Sigmoid colon (tissue), 7 donors: ENCODE results near the gene SOWAHA. TPM values are rescaled to one million over a fixed set of nuclear protein-coding genes. Genes with fewer than 3 reads are reported as not detected.

Experiments used
- DNase-seq: peaks from one replicate; pipeline ENCODE4 v3.0.0-alpha.2; 2019
- H3K27ac ChIP-seq, 4 donors: fragments of 200-600 bp; sonication (generic); one replicate each; pipeline ENCODE4 v1.5.1; 2016 to 2019; ENCODE audit warnings: mild to moderate bottlenecking in 1 of 4
- H3K27me3 ChIP-seq, 3 donors: fragments of 200-600 bp; sonication (generic); one replicate each; pipeline ENCODE4 v1.5.1; 2019; ENCODE audit warnings: mild to moderate bottlenecking in 1 of 3
- H3K36me3 ChIP-seq, 4 donors: fragments of 200-600 bp; sonication (generic); one replicate each; pipeline ENCODE4 v1.5.1; 2016 to 2019
- H3K4me1 ChIP-seq, 4 donors: fragments of 200-600 bp; sonication (generic); one replicate each; pipeline ENCODE4 v1.5.1; 2017 to 2019
- H3K4me3 ChIP-seq, 4 donors: fragments of 200-600 bp; sonication (generic); one replicate each; pipeline ENCODE4 v1.5.1; 2017 to 2019; ENCODE audit warnings: mild to moderate bottlenecking in 2 of 4, moderate library complexity in 1 of 4
- H3K9me3 ChIP-seq, 4 donors: fragments of 200-600 bp in 3 of 4; sonication (generic) in 3 of 4; one replicate each; pipeline versions ENCODE4 v1.5.1 to v1.6.1; 2013 to 2019
- CTCF ChIP-seq, 4 experiments: fragments of 450-650 bp in 3 of 4; fragments of 200-600 bp in 1 of 4; IDR thresholded peaks; one replicate each; pipeline ENCODE4 v1.5.1; 2016 to 2019; ENCODE audit warnings: antibody characterized with exemption in 4 of 4, mild to moderate bottlenecking in 3 of 4, moderate library complexity in 2 of 4
- EP300 ChIP-seq, 4 donors: sonication (generic); formaldehyde crosslinking; IDR thresholded peaks; one replicate each; pipeline ENCODE4 v1.6.1; 2017; ENCODE audit warnings: antibody characterized with exemption in 4 of 4
- POLR2A ChIP-seq, 2 donors: fragments of 450-650 bp; IDR thresholded peaks; one replicate each; pipeline ENCODE4 v1.6.1; 2016; ENCODE audit warnings: antibody characterized with exemption in 2 of 2, mild to moderate bottlenecking in 2 of 2, moderate library complexity in 2 of 2
- POLR2AphosphoS5 ChIP-seq, 4 donors: sonication (generic); formaldehyde crosslinking; IDR thresholded peaks; one replicate each; pipeline ENCODE4 v1.6.1; 2017; ENCODE audit warnings: antibody characterized with exemption in 4 of 4
- WGBS, 2 donors: extraction: QIAGEN DNeasy Blood & Tissue Kit; methylation state at CpG; one replicate each; pipeline ENCODE4 v1.1.7; 2013; 5-methylcytosine and 5-hydroxymethylcytosine counted together
- intact Hi-C: fragments of 100-400 bp; cut with DNase I; formaldehyde crosslinking; loops from one replicate; pipeline ENCODE4 v1.15.1; 2023
- polyA plus RNA-seq, 3 donors: library from polyadenylated mRNA; stranded (reverse); fragments of 200-250 nt; gene quantifications; one replicate each; pipeline ENCODE4 v1.2.3, GENCODE V29; 2013
- total RNA-seq, 4 donors: library from RNA; depleted of rRNA; stranded (reverse); fragments of >200 nt; gene quantifications; one replicate each; pipeline ENCODE4 v1.1.0, GENCODE V29; 2016
- donor health status: healthy with polysubstance abuse.
- donor health status: Bipolar disorder and iron deficiency.
- donor health status: healthy.

The SOWAHA gene
- total and polyA plus RNA-seq, 7 donors = 0.16 to 33.8 (median 8.0) TPM; not detected in 2

- intact Hi-C loops = loop anchor here (2.0 to 5.0 kb wide), 3 partner anchors 40 to 279 kb away; partner anchors contain the start of gene KIF3A
- H3K4me3 ChIP-seq = peak overlapping the region; percentile 68 to 79 (median 74)
- H3K27ac ChIP-seq = peak overlapping the region; percentile 75 to 82 (median 78)
- H3K4me1 ChIP-seq = peaks cover 0 to 50% (median 34%) of the 10 kb centered on the region in 4 donors
- peak; percentile 71 for DNase-seq
- H3K36me3 ChIP-seq = no peaks in the 10 kb centered on the region
- TF ChIP-seq CTCF (IDR thresholded peaks at IDR 0.05) (no peak), POLR2A (IDR thresholded peaks at IDR 0.05) (no peak), EP300 (IDR thresholded peaks at IDR 0.05) (no peak), POLR2AphosphoS5 (IDR thresholded peaks at IDR 0.05) (no peak)
- no peaks in the 10 kb centered on the region for H3K9me3 ChIP-seq
- H3K27me3 ChIP-seq = no peaks in the 10 kb centered on the region
- WGBS, 2 donors = 3 to 12% methylated on average over 39 of the region's 39 CpGs
These were observed 36.8 kb upstream of the SOWAHA start for GRCh38 chr5:132776131-132776937.

- 0 to 1% methylated on average over 40 of the region's 40 CpGs for WGBS, 2 donors
- H3K4me1 ChIP-seq = peaks cover 0 to 44% (median 32%) of the 10 kb centered on the region in 4 donors
These were observed 36.2 kb upstream of the SOWAHA start for GRCh38 chr5:132776938-132777208.

DNA sequence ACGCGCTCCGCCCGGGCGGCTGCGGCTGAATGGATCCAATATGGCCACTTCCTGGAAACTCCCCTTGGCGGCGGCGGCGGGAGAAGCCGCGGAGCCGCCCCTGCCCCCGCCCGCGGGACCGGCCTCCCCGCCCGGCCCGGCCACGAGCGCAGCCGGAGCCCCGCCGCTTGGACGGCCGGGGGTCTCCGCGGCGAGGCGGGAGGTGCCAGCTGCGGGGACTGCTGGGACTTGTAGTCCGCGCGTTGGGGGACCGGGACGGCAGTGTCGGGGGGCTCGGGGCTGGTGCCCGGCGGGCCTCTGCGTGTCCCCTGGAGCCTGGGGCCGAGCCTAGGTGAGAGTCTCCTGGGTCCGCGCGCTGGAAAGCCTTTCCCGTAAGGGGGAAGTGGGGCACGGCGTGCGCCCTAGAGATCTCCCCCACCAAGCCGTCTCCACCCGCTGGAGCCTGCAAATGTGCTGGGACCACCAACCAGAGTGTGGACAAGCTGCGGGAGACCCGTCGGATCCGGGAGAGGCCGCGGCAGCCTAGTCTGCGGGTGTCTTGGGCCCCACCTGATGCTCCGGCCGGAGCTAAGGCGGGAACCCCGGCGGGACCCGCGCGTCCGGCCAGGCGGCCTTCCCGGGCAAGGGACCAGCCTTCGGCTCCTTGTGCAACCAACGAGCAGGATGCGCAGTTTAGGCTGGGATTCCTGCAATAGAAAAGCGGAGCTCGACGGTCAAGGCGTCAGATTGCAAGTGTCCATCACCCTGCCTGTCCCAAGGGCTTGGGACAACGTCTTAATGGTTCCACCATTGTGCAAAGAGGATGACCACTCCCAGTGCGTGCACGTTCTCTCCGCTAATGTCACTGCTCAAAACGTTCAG is 35.7 kb upstream of the SOWAHA start, which contains the start of gene SEPTIN8:
TSS of gene SEPTIN8 (minus strand) at position 31 of the 861 bp plus-strand sequence. CDS start 102 bp downstream, outside the sequence.
- Histone ChIP-seq H3K27me3 (no peaks in the 10 kb centered on the region), H3K36me3 (no peaks in the 10 kb centered on the region), H3K4me3 (peak within 1 kb of the TSS; percentile 68 to 79 (median 74)), H3K4me1 (peaks cover 0 to 39% (median 29%) of the 10 kb centered on the region in 4 donors), H3K9me3 (no peaks in the 10 kb centered on the region), H3K27ac (peak within 1 kb of the TSS; percentile 75 to 82 (median 78))
- intact Hi-C loops = loop anchor here (2.0 to 5.0 kb wide), 3 partner anchors 41 to 280 kb away; partner anchors contain the start of gene KIF3A
- 2 to 3% methylated on average over 82 of the region's 82 CpGs for WGBS, 2 donors
- no peak for TF ChIP-seq POLR2A (IDR thresholded peaks at IDR 0.05)
- TF ChIP-seq EP300 (IDR thresholded peaks at IDR 0.05) = no peak
- no peak for TF ChIP-seq CTCF (IDR thresholded peaks at IDR 0.05)
- TF ChIP-seq POLR2AphosphoS5 (IDR thresholded peaks at IDR 0.05) = no peak
- peak; percentile 82 for DNase-seq

More at GRCh38 chr5:132776938-132777208, 36.2 kb upstream of the SOWAHA start:
- TF ChIP-seq EP300 (IDR thresholded peaks at IDR 0.05) = no peak
- TF ChIP-seq POLR2A (IDR thresholded peaks at IDR 0.05) = no peak
- TF ChIP-seq POLR2AphosphoS5 (IDR thresholded peaks at IDR 0.05) = no peak
- no peak for TF ChIP-seq CTCF (IDR thresholded peaks at IDR 0.05)
- H3K27ac ChIP-seq = peak overlapping the region; percentile 75 to 82 (median 78)
- no peaks in the 10 kb centered on the region for H3K9me3 ChIP-seq
- no peak for DNase-seq
- H3K4me3 ChIP-seq = peak overlapping the region; percentile 68 to 79 (median 74)
- intact Hi-C loops = loop anchor here (2.0 to 5.0 kb wide), 3 partner anchors 40 to 280 kb away; partner anchors contain the start of gene KIF3A
- no peaks in the 10 kb centered on the region for H3K27me3 ChIP-seq
- H3K36me3 ChIP-seq = no peaks in the 10 kb centered on the region

DNA sequence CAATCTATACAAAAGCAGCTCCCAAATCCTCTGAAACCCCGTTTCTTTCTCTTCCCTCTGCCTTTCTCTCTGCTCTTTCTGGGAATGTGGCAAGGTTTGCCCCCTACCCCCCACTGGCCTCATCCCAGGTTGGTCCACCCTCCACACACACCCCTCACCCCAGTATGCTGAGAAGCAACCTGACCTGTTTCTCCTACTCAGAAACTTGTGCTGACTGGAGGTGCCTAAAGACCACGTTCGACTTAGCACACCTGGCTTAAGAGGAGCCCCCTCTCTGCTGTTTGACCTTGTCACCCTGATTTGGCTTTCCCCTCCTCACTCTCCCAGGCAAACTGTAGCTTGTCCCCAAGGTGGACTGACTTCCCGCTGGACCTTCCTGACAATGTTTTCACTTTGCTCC is 35.0 kb upstream of the SOWAHA start:
- Histone ChIP-seq H3K36me3 (no peaks in the 10 kb centered on the region), H3K9me3 (no peaks in the 10 kb centered on the region), H3K4me1 (peaks cover 0 to 32% (median 25%) of the 10 kb centered on the region in 4 donors), H3K4me3 (peak overlapping the region; percentile 68 to 79 (median 74)), H3K27me3 (no peaks in the 10 kb centered on the region), H3K27ac (peak overlapping the region; percentile 75 to 82 (median 78))
- 56 to 69% methylated on average over 4 of the region's 4 CpGs for WGBS, 2 donors
- peak; percentile 46 for DNase-seq
- no peak for TF ChIP-seq CTCF (IDR thresholded peaks at IDR 0.05)
- TF ChIP-seq EP300 (IDR thresholded peaks at IDR 0.05) = no peak
- no peak for TF ChIP-seq POLR2AphosphoS5 (IDR thresholded peaks at IDR 0.05)
- TF ChIP-seq POLR2A (IDR thresholded peaks at IDR 0.05) = no peak
- intact Hi-C loops = loop anchor here (5.0 kb wide), 2 partner anchors 44 to 281 kb away; no protein-coding TSS in a partner anchor
